PFSK-1 (cell line): ENCODE measurements around the gene GNB5.

Experiments used
- FOXP2 ChIP-seq: optimal IDR thresholded peaks from 2 replicates; pipeline ENCODE3; 2011; ENCODE audit warnings: borderline replicate concordance, control low read depth, inconsistent platforms; ENCODE audit not compliant: insufficient read depth; ENCODE audit errors: extremely low read length, extremely low read depth
- POLR2AphosphoS5 ChIP-seq: IDR thresholded peaks from 2 replicates; pipeline ENCODE4 v1.6.1; 2012; ENCODE audit warnings: low read depth, mild to moderate bottlenecking, control low read depth, low read length, moderate library complexity
- REST ChIP-seq, 2 experiments: IDR thresholded peaks; 2 replicates each; pipeline versions ENCODE4 v1.6.1 to v1.8.0; 2011 to 2012; ENCODE audit warnings: low read depth in 2 of 2, low read length in 2 of 2, control low read depth in 1 of 2, inconsistent platforms in 1 of 2, mild to moderate bottlenecking in 1 of 2, moderate library complexity in 1 of 2; ENCODE audit not compliant: insufficient read depth in 1 of 2
- SIN3A ChIP-seq: IDR thresholded peaks from 2 replicates; pipeline ENCODE4 v1.6.1; 2012; ENCODE audit warnings: mild to moderate bottlenecking, low read length, moderate library complexity, borderline replicate concordance; ENCODE audit not compliant: insufficient read depth
- TAF1 ChIP-seq: IDR thresholded peaks from 2 replicates; pipeline ENCODE4 v1.6.1; 2012; ENCODE audit warnings: low read length, control low read depth, borderline replicate concordance; ENCODE audit not compliant: insufficient read depth

Gene GNB5

GRCh38 chr15:52098323-52098722 lies 92.9 kb downstream of the GNB5 start:
- TF ChIP-seq FOXP2 (no peak), TAF1 (no peak), SIN3A (no peak), REST (IDR thresholded peaks at IDR 0.05; ENCODE audit: insufficient read depth in 1 of 2, low read depth in 2 of 2, low read length in 2 of 2) (no peak), POLR2AphosphoS5 (no peak)

GRCh38 chr15:52097180-52097579 lies 94.0 kb downstream of the GNB5 start:
- no peak for TF ChIP-seq SIN3A
- TF ChIP-seq REST (IDR thresholded peaks at IDR 0.05; ENCODE audit: insufficient read depth in 1 of 2, low read depth in 2 of 2, low read length in 2 of 2), result no peak
- no peak for TF ChIP-seq FOXP2
- TF ChIP-seq POLR2AphosphoS5, result no peak

GRCh38 chr15:52095597-52096262 lies 95.5 kb downstream of the GNB5 start:
- TF ChIP-seq TAF1, result no peak
- no peak for TF ChIP-seq FOXP2

- TF ChIP-seq POLR2AphosphoS5, result no peak
- TF ChIP-seq REST (IDR thresholded peaks at IDR 0.05; ENCODE audit: insufficient read depth in 1 of 2, low read depth in 2 of 2, low read length in 2 of 2), result no peak
- TF ChIP-seq TAF1, result no peak
- TF ChIP-seq FOXP2, result no peak
- TF ChIP-seq SIN3A, result no peak
Measured at GRCh38 chr15:52094811-52095584, 96.2 kb downstream of the GNB5 start.

- TF ChIP-seq SIN3A (peak; percentile 41; the same call in 1 of the 2 replicates), POLR2AphosphoS5 (no peak), TAF1 (peak; percentile 28; the same call in 1 of the 2 replicates), REST (IDR thresholded peaks at IDR 0.05; ENCODE audit: insufficient read depth in 1 of 2, low read depth in 2 of 2, low read length in 2 of 2) (no peak), FOXP2 (no peak)
Measured at GRCh38 chr15:52093539-52094510, 97.4 kb downstream of the GNB5 start.
